ENCODE measurements around the gene TM4SF5. TPM values are rescaled to one million over a fixed set of nuclear protein-coding genes. Genes with fewer than 3 reads are reported as not detected.

The TM4SF5 gene
- total and polyA plus RNA-seq, 2 of the 8 experiments (the other 6 are each of a cell fraction or from before 2014, with no cell fraction given) = not detected

GRCh38 chr17:4786106-4786511 is 14.4 kb downstream of the TM4SF5 start, which contains the start of gene VMO1 (continued):
- TF ChIP-seq BACH1 (IDR thresholded peaks at IDR 0.05; ENCODE audit: low read length) (no peak), SIN3A (conservative IDR thresholded peaks at IDR 0.05 in 1 of 2, IDR thresholded peaks at IDR 0.05 in 1 of 2; ENCODE audit: low read depth in 1 of 2, low read length in 2 of 2) (no peak), TAF7 (optimal IDR thresholded peaks at IDR 0.05; ENCODE audit: borderline replicate concordance, low read depth, low read length) (no peak), HDAC2 (IDR thresholded peaks at IDR 0.05; ENCODE audit: borderline replicate concordance in 1 of 2, low read depth in 2 of 2, low read length in 2 of 2) (no peak), EP300 (IDR thresholded peaks at IDR 0.05; ENCODE audit: borderline replicate concordance in 1 of 2, low read depth in 2 of 2, low read length in 2 of 2) (no peak), SIX5 (IDR thresholded peaks at IDR 0.05; ENCODE audit: low read depth, low read length) (no peak), RFX5 (IDR thresholded peaks at IDR 0.05; ENCODE audit: borderline replicate concordance, low read depth, low read length) (no peak), PHF8 (conservative IDR thresholded peaks at IDR 0.05; ENCODE audit: low read depth, low read length) (no peak), RBBP5 (IDR thresholded peaks at IDR 0.05; ENCODE audit: borderline replicate concordance, low read depth, low read length) (no peak), CBX5 (IDR thresholded peaks at IDR 0.05; ENCODE audit: low read depth, low read length) (no peak)
